ENCODE measurements around the gene NETO1. TPM values are rescaled to one million over a fixed set of nuclear protein-coding genes. Genes with fewer than 3 reads are reported as not detected.

The NETO1 gene
- total RNA-seq, 1 experiment from 2014 or later = 12.9 TPM

DNA sequence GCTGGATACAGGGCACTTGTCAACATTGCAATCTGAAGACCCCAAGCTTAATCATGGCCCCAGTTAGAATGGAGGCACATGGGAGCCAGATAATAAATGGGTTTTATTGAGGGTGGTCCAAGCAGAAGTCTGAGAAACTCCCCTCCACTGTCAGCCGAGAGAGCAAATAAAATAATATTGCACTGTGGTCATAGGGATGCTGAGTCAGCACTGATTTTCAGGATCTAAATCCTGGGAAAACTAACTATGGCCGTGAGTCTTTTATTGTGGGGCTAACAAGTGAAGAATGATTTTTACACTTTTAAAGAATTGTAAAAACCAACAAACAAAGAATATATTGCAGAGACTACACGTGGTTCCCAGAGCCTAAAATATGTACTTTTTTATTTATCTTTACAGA, 31.1 kb upstream of the NETO1 start:
- CTCF ChIA-PET = no interaction called here
- Histone ChIP-seq H3K9ac (ENCODE audit: low read length) (no peak overlapping the region), H3K4me1 (ENCODE audit: insufficient read depth, low read length) (0 out of 2 replicates have a peak, but pooled peaks cover 4% of the 10 kb centered on the region), H4K20me1 (ENCODE audit: low read length) (no peaks in the 10 kb centered on the region), H3K27me3 (ENCODE audit: low read length) (no peaks in the 10 kb centered on the region), H3K9me2 (replicated peaks; ENCODE audit: low read length) (no peaks in the 10 kb centered on the region), H3K27ac (ENCODE audit: low read length) (no peak overlapping the region), H3K9me3 (ENCODE audit: low read length) (no peaks in the 10 kb centered on the region), H3F3A (ENCODE audit: low read length, unreplicated experiment) (no peaks in the 10 kb centered on the region), H3K36me3 (ENCODE audit: low read depth, low read length) (no peaks in the 10 kb centered on the region), H3K79me2 (ENCODE audit: low read length) (no peaks in the 10 kb centered on the region), H3K4me3 (ENCODE audit: low read length) (no peak overlapping the region), H2AFZ (ENCODE audit: low read length) (no peak overlapping the region), H3K4me2 (ENCODE audit: low read length) (no peak overlapping the region)
- no peak for ATAC-seq
- intact Hi-C loops (cut with micrococcal nuclease) = no loop called here
- TF ChIP-seq EZH2phosphoT487 (IDR thresholded peaks at IDR 0.05; ENCODE audit: borderline replicate concordance, low read length) = no peak
- DNase-seq = no peak
- POLR2A ChIA-PET (ENCODE audit: unreplicated experiment) = no interaction called here
- no TSS peak for BruUV-seq (replicated peaks)

GRCh38 chr18:72895548-72895947, 27.8 kb upstream of the NETO1 start:
- Histone ChIP-seq H3K27ac (ENCODE audit: low read length) (no peak overlapping the region), H4K20me1 (ENCODE audit: low read length) (no peaks in the 10 kb centered on the region), H3K4me2 (ENCODE audit: low read length) (no peak overlapping the region), H3F3A (ENCODE audit: low read length, unreplicated experiment) (no peaks in the 10 kb centered on the region), H3K4me3 (ENCODE audit: low read length) (no peak overlapping the region), H2AFZ (ENCODE audit: low read length) (no peak overlapping the region), H3K27me3 (ENCODE audit: low read length) (no peaks in the 10 kb centered on the region), H3K9me3 (ENCODE audit: low read length) (no peaks in the 10 kb centered on the region), H3K9me2 (replicated peaks; ENCODE audit: low read length) (no peaks in the 10 kb centered on the region), H3K4me1 (ENCODE audit: insufficient read depth, low read length) (no peaks in the 10 kb centered on the region), H3K36me3 (ENCODE audit: low read depth, low read length) (no peaks in the 10 kb centered on the region), H3K9ac (ENCODE audit: low read length) (no peak overlapping the region), H3K79me2 (ENCODE audit: low read length) (no peaks in the 10 kb centered on the region)
- BruUV-seq (replicated peaks) = no TSS peak
- ATAC-seq (no peak), DNase-seq (no peak)
- ChIA-PET POLR2A (ENCODE audit: unreplicated experiment) (no interaction called here), CTCF (no interaction called here)
- intact Hi-C loops (cut with micrococcal nuclease) = no loop called here
- TF ChIP-seq EZH2phosphoT487 (IDR thresholded peaks at IDR 0.05; ENCODE audit: borderline replicate concordance, low read length) = no peak
- TF ChIP-seq, protein P1, sequence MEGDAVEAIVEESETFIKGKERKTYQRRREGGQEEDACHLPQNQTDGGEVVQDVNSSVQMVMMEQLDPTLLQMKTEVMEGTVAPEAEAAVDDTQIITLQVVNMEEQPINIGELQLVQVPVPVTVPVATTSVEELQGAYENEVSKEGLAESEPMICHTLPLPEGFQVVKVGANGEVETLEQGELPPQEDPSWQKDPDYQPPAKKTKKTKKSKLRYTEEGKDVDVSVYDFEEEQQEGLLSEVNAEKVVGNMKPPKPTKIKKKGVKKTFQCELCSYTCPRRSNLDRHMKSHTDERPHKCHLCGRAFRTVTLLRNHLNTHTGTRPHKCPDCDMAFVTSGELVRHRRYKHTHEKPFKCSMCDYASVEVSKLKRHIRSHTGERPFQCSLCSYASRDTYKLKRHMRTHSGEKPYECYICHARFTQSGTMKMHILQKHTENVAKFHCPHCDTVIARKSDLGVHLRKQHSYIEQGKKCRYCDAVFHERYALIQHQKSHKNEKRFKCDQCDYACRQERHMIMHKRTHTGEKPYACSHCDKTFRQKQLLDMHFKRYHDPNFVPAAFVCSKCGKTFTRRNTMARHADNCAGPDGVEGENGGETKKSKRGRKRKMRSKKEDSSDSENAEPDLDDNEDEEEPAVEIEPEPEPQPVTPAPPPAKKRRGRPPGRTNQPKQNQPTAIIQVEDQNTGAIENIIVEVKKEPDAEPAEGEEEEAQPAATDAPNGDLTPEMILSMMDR (conservative IDR thresholded peaks at IDR 0.05; ENCODE audit: low read depth, low read length) = no peak
- no peak for TF ChIP-seq EZH2 (IDR thresholded peaks at IDR 0.05; ENCODE audit: low read length, unreplicated experiment)

DNA sequence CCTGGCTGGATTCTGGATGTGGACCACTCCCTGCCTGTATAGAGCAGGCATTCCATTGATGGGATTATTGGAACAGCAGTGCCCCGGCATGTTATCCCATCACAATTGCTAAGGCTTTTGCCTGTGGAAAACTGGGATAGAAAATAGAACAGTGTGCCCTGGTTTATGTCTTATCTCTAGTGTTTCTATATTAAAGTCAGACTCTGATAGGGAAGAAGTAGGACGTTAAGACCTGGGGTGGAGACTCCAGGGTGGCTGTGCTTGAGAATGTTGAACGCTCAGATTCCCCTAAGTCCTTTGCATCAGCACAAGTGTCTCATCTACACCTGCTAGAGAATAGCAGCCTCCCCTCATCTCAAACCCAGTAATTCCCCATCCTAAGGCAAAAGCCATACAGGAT, 10.8 kb upstream of the NETO1 start:
- intact Hi-C loops (cut with micrococcal nuclease) = no loop called here
- Histone ChIP-seq H3K9ac (ENCODE audit: low read length) (no peak overlapping the region), H3K4me2 (ENCODE audit: low read length) (no peak overlapping the region), H3K79me2 (ENCODE audit: low read length) (no peaks in the 10 kb centered on the region), H3K4me1 (ENCODE audit: insufficient read depth, low read length) (no peaks in the 10 kb centered on the region), H3K36me3 (ENCODE audit: low read depth, low read length) (no peaks in the 10 kb centered on the region), H2AFZ (ENCODE audit: low read length) (no peak overlapping the region), H3K9me2 (replicated peaks; ENCODE audit: low read length) (no peaks in the 10 kb centered on the region), H3F3A (ENCODE audit: low read length, unreplicated experiment) (no peaks in the 10 kb centered on the region), H4K20me1 (ENCODE audit: low read length) (no peaks in the 10 kb centered on the region), H3K4me3 (ENCODE audit: low read length) (no peak overlapping the region), H3K27ac (ENCODE audit: low read length) (no peak overlapping the region), H3K9me3 (ENCODE audit: low read length) (no peaks in the 10 kb centered on the region), H3K27me3 (ENCODE audit: low read length) (no peaks in the 10 kb centered on the region)
- ChIA-PET POLR2A (ENCODE audit: unreplicated experiment) (no interaction called here), CTCF (no interaction called here)
- ATAC-seq (no peak), DNase-seq (no peak)
- TF ChIP-seq, protein P1 (conservative IDR thresholded peaks at IDR 0.05; ENCODE audit: low read depth, low read length) = no peak
- TF ChIP-seq EZH2 (IDR thresholded peaks at IDR 0.05; ENCODE audit: low read length, unreplicated experiment) (no peak), EZH2phosphoT487 (IDR thresholded peaks at IDR 0.05; ENCODE audit: borderline replicate concordance, low read length) (no peak)
- no TSS peak for BruUV-seq (replicated peaks)

All from PC-3 (cell line).